GM20431 (cell line): ENCODE measurements around the gene EIF4G2.
"Not testable (repeated sequence)": the region's sequence is repeated elsewhere in the genome, so short reads cannot be mapped to it uniquely, and the experiment has no call there.

ENCODE experiments used
- in situ Hi-C: fragments of 300-500 bp; cut with MseI, MboI; formaldehyde crosslinking; loops from one replicate; pipeline ENCODE4 v1.15.0; 2020; ENCODE audit warnings: low sequenced_read_pairs; ENCODE audit not compliant: unreplicated experiment

The EIF4G2 gene

DNA sequence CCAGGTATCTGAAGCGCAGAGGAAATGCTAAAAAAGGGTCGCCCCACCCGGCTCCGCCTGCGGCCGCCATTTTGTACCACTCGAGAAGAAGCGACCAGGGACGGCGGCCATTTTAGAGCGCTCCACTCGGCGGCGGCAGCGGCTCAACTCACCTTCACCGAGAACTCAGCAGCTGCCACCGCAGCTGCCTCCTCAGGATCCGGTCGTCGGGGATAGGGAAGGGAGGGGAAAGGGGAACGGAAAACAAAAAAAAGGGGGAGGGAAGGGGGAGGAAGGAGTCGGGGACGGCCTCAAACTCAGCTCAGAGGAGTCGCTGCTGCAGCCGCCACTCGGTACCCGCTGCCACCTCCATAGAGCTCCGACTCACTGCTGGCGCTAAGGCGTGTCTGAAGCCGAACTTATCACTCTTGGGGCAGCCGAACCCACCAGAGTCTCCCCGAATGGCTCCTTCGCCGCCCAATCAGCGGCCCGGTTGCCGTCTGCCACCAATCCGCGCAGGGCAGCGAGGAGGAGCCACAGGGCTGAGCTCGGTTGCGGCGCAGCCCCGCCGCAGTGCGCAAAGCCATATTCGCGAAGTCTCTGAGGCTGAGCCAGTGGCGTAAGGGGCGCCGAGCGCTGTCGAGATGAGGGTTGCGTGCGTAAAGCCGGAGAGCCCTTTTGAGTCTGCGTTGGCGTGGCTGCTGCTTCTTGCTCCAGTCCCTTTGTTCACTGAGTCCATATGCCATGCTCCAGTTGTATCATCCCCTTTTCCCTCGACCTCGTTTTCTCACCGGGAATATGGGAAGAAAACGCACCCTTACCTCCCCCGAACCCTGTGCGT is at the start of gene EIF4G2:
TSS of gene EIF4G2 (minus strand) at position 374 of the 820 bp plus-strand sequence.
- in situ Hi-C loops: no loop called here

DNA sequence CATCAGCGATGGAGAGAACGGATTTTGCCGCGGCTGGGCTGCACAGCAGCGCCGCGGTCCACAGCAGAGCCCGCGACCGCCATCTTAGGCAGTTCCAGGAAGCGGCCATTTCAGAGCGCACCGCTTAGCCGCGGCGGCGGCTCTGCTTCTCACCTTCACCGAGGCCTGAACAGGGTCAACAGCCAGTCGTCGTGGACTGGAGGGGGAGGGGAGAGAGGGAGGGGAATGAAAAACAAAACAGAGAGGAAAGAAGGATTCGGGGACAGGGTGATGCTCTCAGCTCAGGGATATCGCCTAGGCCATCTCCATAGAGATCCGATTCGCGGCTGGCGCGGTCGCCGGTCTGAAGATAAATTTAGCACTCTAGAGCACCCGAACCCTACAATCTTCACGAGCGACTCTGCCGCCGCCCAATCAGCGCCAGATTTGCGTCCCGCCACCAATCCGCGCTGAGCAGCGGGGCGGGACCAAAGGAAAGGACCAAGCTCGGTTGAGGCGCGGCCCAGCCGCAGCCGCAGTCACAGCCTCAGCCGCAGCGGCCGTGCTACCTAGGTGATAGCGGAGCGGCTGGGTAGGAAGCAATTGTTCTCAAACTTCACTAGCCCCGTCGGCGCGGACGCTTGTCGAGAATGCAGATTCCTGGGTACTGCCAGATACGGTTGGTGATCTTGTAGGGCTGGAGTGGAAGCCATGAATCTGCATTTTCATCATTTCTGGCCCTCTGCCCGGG is 49.1 kb upstream of the EIF4G2 start, which contains the start of gene ZBED5:
TSS of gene ZBED5 (minus strand) at position 345 of the 730 bp plus-strand sequence. CDS start 3,108 bp downstream, outside the sequence.
- in situ Hi-C loops: no loop called here

DNA sequence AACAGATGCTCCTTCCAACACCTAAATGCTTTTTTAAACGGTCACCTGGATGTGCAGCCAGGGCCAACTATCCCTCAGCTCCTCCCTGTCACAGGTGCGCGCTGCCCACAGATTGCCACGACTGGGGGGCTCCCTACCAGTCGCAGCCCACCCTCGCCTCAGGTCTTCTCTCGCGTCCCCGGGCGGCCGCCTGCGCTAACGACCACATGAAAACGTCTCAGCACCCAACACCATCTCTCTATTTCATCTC is 48.7 kb upstream of the EIF4G2 start:
- in situ Hi-C loops: no loop called here

DNA sequence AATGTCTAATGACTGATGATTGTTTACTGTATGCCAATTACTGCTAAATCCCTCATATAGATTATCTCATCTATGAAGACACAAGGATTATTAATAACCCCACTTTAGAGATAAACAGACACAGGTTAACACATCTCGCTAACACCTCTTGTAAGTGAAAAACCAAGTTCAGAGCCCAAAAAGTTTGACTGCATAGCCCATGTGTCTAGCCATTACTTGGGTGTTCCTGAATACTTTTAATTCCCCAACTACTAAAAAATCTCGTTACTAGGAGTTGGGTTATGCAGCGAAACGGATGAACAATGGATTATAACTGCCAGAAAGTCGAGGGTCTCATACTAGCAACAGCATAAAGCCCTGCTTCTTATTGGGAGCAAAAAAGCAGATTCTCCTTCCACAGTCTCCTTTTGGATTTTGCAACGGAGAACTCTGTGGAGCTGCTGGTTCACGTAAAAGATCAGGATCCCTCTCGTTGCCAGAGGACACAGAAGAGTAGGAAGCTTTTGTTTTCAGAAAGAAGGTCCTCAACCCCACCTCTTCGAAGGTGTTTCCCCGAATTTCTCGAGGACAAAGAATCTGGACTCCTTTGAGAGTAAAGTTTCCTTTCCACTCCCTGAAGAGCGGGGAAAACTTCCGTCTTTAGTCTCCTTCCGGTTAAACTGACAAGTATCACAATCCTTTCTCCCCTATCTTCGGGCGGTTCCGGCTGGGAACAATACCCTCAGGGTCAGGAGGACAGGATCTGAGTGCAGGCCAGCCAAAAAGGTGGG is 48.1 kb upstream of the EIF4G2 start:
- in situ Hi-C loops: no loop called here

DNA sequence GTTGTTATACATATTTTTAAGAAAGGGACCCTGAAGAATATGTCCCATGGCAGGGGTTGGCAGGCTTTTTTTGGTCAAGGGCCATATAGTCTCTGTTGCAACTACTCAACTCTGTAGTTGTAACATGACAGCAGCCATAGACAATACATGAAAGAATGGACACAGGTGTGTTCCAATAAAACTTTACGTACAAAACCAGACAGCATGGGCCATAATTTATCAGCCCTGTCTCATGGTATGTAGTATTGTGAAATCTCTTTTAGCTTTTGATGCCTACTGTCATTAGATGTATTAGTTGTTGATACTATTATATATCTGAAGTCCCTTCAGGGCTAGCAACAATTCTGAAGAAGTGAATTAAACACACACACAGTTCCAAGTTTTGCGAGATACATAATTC is 46.6 kb upstream of the EIF4G2 start:
- in situ Hi-C loops: no loop called here

DNA sequence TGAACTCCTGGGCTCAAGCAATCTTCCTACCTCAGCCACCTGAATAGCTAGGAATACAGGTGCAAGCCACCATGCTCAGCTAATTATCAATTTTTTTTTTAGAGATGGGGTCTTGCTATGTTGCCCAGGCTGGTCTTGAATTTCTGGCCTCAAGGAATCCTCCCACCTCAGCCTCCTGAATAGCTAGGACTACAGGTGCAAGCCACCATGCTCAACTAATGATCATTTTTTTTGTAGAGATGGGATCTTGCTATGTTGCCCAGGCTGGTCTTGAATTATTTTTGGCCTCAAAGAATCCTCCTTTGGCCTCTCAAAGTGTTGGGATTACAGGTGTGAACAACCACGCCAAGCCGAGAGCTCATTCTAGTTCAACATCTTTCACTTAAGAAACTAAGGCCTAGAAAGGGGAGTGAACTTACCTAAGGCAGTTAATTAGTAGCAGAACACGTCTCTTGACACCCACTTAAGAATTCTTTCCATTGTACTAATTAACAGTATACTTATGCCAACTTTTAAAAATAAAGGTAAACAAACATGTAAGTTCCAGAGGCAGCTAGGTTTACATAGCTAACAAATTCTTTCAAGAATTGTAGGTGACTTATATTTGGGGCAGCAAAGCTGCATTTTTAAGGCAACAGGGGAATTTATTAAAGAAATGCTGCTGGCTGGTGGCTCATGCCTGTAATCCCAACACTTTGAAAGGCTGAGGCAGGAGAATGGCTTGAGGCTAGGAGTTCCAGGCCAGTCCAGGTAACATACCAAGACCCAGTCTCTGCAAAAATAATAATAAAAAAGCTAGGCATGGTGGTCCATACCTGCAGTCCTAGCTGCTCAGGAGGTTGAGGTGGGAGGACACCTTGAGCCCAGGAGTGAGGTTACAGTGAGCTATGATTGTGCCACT is 39.5 kb upstream of the EIF4G2 start:
- in situ Hi-C loops: no loop called here

DNA sequence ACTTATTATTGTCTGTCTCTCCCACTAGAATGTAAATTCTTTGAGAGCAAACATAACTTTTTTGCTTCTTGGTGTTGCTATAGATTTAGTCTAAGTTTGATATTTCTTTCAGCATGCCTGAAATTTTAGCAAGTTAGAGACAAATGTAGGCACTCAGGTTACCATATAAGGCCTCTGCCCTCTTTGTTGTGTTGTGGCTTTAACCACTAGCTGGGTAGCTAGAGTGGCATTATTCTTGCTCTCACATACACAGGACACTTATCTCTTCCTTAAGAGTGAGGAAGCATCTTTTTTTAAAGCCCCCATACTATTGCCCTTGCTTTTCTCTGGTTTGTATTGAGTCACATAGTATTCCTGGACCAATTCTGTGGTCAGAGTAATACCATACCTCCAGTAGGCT is 37.9 kb upstream of the EIF4G2 start:
- in situ Hi-C loops: no loop called here

DNA sequence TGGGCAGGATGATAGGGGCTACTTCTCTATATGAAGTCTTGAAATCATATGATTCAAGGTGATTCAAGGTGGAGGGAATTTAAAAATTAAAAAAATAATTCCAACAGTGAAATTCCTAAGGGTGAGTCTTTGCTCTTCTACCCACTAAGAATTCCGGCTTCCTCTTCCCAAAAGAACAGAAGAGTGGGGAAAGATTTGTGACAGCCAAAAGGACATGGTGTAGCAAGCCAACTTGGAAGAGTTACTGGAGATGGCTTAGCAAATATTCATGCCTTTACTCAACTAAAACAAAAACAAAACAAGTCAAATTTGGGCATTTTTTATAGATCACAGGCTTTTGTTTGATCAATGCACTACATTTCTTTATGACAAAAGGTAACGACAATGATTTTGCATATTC is 36.9 kb upstream of the EIF4G2 start:
- in situ Hi-C loops: no loop called here

DNA sequence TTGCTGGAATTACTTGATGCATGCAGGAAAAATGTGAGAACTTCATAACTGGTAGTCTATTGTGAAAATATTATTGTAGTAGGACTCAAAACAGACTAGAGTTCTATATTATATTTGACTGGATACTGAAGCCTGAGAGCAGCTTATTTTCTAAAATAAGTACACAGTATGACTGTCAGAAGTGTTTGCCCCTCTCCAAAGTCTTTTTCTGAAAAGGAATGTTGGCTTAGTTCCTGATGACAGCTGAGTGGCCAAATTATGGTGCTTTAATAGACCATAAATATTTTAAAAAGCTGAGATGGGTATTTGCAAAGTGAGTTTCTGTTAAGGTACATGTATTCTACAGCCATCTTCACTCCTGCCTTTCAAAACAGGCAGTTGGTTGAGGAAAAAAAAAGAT is 36.1 kb upstream of the EIF4G2 start:
- in situ Hi-C loops: no loop called here

DNA sequence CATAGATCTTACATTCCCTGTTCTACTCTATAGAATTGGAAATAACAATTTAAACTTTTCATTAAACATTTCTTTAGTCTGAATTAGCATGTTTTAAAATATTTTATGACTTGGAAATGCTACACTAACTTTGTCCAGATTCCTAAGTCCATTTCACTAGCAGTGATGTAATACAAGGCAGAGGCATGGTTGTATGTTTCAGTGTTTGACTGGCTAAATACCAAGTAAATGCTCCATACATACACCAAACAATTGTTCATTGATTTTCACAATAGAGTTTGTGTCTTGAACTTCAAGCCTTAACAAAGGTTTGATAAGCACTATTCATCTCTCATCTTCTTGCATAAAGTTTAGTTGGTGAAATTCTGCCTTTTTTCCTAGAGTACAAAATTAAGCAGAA is 35.6 kb upstream of the EIF4G2 start:
- in situ Hi-C loops: no loop called here

DNA sequence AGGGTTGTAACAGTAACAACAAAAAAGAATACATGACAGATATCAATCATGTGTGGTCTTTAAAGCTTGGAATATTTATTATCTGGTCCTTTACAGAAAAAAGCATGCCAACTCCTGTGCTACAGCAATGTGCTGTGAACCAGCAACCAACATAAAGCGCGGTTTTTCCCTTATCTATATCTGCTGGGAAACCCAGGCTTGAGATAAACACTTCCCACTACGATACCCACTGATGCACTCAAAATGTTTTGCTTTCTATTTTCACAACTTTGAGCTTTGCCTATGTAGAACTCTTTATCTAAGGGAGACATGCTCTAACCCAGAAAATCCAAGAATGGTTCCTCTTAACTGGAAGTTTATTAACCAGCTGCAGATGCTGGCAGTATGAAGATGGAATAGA is 30.2 kb upstream of the EIF4G2 start:
- in situ Hi-C loops: no loop called here

DNA sequence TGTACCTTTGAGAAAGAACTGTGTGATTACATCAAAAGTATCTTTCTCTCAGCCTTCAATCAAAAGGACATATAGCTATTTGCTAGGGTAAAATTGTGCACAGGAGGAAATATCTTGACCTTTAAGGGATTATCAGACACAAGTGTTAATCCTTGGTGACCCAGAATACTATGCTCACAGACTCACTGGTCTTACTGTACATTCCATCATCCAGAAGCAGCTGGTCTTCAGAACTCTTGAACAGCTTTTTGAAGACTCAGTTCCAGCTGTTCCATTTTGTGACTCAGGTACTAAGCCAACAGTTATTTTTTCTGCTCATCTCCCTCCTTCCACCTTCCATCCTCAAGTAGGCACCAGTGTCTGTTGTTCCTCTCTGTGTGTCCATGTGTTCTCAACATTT is 29.4 kb upstream of the EIF4G2 start:
- in situ Hi-C loops: no loop called here

DNA sequence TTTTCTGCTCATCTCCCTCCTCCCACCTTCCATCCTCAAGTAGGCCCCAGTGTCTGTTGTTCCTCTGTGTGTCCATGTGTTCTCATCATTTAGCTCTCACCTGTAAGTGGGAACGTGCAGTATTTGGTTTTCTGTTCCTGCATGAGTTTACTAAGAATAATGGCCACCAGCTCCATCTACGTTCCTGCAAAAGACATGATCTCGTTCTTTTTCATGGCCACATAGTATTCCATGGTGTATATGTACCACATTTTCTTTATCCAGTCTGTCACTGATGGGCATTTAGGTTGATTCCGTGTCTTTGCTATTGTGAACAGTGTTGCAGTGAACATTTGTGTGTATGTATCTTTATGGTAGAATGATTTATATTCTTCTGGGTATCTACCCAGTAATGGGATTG is 28.2 kb upstream of the EIF4G2 start:
- in situ Hi-C loops: not testable (repeated sequence)

DNA sequence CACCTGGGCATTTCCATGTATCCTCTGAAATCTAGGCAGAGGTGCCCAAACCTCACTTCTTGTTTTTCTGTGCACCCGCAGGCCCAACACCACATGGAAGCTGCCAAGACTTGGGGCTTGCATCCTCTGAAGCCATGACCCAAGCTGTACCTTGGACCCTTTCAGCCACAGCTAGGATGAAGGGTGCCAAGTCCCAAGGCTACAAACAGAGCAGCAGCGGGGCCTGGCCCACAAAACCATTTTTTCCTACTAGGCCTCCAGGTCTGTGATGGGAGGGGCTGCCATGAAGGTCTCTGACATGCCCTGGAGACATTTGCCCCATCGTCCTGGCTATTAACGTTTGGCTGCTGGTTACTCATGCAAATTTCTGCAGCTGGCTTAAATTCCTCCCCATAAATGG is 20.4 kb upstream of the EIF4G2 start:
- in situ Hi-C loops: no loop called here

DNA sequence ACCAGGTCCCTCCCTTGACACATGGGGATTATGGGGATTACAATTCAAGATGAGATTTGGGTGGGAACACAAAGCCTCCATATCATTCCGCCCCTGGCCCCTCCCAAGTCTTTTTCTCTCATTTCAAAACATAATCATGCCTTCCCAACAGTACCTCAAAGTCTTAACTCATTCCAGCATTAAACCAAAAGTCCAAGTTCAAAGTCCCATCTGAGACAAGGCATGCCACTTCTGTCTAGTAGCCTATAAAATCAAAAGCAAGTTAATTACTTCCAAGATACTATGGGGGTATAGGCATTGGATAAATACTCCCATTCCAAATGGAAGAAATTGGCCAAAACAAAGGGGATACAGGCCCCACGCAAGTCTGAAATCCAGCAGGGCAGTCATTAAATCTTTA is 19.7 kb upstream of the EIF4G2 start:
- in situ Hi-C loops: no loop called here

DNA sequence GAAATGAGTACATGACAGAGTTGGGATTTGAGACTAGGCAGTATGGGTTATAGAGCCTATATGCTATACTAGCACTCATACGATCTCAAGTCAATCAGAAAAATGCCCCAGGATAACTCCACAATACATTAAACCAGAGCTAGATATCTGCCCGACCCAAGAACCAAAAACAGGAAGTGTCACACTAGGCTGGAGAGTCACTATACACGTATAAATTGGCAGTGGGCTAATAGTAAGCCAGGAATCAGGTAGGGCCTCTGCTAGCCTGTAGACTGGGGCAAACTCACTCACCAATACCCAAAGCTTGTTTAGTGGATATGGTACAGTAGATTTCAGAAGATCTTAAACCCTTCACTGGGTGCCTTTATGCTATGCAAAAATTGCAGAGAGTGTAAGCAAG is 16.2 kb upstream of the EIF4G2 start:
- in situ Hi-C loops: no loop called here

DNA sequence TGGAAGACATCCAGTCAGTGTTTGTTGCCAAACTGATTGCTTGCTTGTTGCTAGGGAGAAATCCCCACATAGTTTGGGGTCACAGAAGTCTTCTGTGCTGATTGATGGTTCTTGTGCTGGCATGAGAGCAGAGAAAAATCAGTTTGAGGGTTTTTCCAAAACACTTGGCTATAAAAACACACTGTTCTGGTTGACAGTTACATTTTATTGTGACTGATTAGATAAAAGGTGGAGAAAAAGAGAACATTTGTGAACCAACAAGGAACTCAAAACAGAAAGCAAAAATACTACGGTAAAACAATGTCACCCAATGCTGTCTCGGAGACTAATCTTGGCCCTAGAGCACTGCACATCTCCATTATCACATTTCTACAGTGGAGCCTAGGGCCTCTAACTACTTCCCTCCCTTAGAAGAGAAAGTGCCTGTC is 14.4 kb upstream of the EIF4G2 start:
- in situ Hi-C loops: no loop called here

DNA sequence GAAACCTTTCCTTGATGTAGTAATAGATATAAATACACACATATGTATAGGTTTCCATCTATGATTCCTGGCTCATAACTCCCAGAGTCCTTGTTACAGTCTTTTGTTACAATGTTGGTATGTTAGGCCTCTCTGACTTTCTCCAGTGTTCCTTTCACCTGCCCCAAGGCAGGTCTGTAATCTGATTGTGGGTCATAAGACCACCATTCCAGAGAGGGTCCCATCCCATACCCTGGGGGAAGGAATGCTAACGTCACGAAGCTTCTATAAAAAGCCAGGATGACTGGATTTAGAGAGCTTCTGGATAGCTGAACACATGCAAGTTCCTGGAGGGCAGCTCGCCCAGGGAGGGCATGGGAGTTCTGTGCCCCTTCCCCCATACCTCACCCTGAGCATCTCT is 13.8 kb upstream of the EIF4G2 start:
- in situ Hi-C loops: not testable (repeated sequence)

DNA sequence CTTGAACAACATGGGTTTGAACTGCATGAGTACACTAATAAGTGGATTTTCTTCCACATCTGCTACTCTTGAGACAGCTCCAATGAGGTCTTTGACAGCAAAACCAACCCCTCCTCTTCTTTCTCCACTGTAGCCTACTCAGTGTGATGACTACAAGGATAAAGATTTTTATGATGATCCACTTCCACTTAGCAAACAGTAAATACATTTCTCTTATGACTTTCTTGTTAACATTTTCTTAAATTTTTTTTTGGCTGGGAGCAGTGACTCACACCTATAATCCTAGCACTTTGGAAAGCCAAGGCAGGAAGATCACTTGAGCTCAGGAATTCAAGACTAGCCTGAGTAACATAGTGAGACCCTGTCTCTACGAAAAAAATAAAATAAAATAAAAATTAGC is 9.9 kb upstream of the EIF4G2 start:
- in situ Hi-C loops: no loop called here

DNA sequence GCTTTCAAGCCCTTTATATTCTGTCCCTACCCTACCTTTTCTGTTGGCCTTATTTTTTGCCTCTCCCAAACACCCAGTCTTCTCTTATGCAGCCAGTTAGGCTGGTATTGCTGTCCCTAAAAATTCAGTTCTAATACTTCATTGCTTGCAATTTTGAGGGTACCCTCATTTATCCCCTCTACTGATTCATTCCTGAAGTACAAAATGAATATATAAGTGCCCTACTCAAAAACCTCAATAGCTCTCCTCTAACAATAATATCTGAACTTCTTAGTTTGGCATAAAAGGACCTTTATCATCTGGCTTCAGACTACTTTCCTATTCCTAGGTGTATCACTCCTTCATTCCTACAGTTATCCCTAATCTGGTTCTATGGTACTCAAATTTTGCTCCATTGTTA is 5.2 kb upstream of the EIF4G2 start:
- in situ Hi-C loops: no loop called here
